Measurements from ENCODE around the gene PKLR.

GRCh38 chr1:155295942-155296267 is 5.3 kb downstream of the PKLR start:
- no peak for TF ChIP-seq CTCF (IDR thresholded peaks at IDR 0.05)
- no peak for TF ChIP-seq TAF1 (IDR thresholded peaks at IDR 0.05; ENCODE audit: borderline replicate concordance, low read depth, low read length)
- no peak for TF ChIP-seq TEAD4 (IDR thresholded peaks at IDR 0.05; ENCODE audit: borderline replicate concordance, insufficient read depth)
- no peak for TF ChIP-seq FOXM1 (IDR thresholded peaks at IDR 0.05; ENCODE audit: low read depth)
- TF ChIP-seq POLR2AphosphoS5 (IDR thresholded peaks at IDR 0.05; ENCODE audit: low read depth, low read length): no peak
- no peak for TF ChIP-seq EP300 (IDR thresholded peaks at IDR 0.05; ENCODE audit: borderline replicate concordance in 1 of 2, low read depth in 1 of 2, low read length in 1 of 2)
- no peak for TF ChIP-seq PBX3 (IDR thresholded peaks at IDR 0.05)
- no peak for TF ChIP-seq SIN3A (IDR thresholded peaks at IDR 0.05; ENCODE audit: borderline replicate concordance, low read depth, low read length)
- no peak for TF ChIP-seq SMC3 (IDR thresholded peaks at IDR 0.05; ENCODE audit: low read depth, low read length)
- no peak for TF ChIP-seq ZBTB33 (IDR thresholded peaks at IDR 0.05; ENCODE audit: borderline replicate concordance, low read depth)
- TF ChIP-seq FOSL2 (IDR thresholded peaks at IDR 0.05; ENCODE audit: borderline replicate concordance, low read depth): no peak
